ENCODE measurements around the gene DDX49. TPM values are rescaled to one million over a fixed set of nuclear protein-coding genes. Genes with fewer than 3 reads are reported as not detected.
"Not testable (repeated sequence)": the region's sequence is repeated elsewhere in the genome, so short reads cannot be mapped to it uniquely, and the experiment has no call there.

DDX49 gene
- total RNA-seq, 4 donors from 2014 or later, result 31.8 to 61.2 (median 35.5) TPM

- no peaks in the 10 kb centered on the region for H3K9me3 ChIP-seq
- 66 to 71% methylated on average over 10 to 12 of the region's 18 CpGs for WGBS, 2 donors
- DNase-seq (ENCODE audit: low spot score in 2 of 2), result no peak
- peaks cover 0 to 36% (median 9%) of the 10 kb centered on the region in 4 donors for H3K4me1 ChIP-seq
- peaks cover 0 to 55% (median 5%) of the 10 kb centered on the region in 3 donors for H3K36me3 ChIP-seq
- peak overlapping the region in 2 of 4 donors; percentile 28 to 61 for H3K27ac ChIP-seq
- H3K27me3 ChIP-seq, result peaks cover 0 to 24% of the 10 kb centered on the region in 2 donors
- no peak overlapping the region for H3K4me3 ChIP-seq
- TF ChIP-seq EP300 (IDR thresholded peaks at IDR 0.05) (no peak), POLR2A (IDR thresholded peaks at IDR 0.05) (no peak), CTCF (IDR thresholded peaks at IDR 0.05) (no peak)
Measured at GRCh38 chr19:18898607-18899408, 20.7 kb upstream of the DDX49 start.

- peaks cover 0 to 66% (median 5%) of the 10 kb centered on the region in 3 donors for H3K36me3 ChIP-seq
Measured at GRCh38 chr19:18899624-18900560, 19.6 kb upstream of the DDX49 start.

GRCh38 chr19:18900700-18901481 lies 18.6 kb upstream of the DDX49 start:
- Histone ChIP-seq H3K4me3 (no peak overlapping the region), H3K36me3 (peaks cover 0 to 76% (median 5%) of the 10 kb centered on the region in 3 donors), H3K27me3 (peaks cover 0 to 7% of the 10 kb centered on the region in 2 donors), H3K4me1 (peaks cover 0 to 17% (median 5%) of the 10 kb centered on the region in 4 donors), H3K27ac (no peak overlapping the region), H3K9me3 (no peaks in the 10 kb centered on the region)
- no peak for DNase-seq (ENCODE audit: low spot score in 2 of 2)
- WGBS, 2 donors, result 90 to 91% methylated on average over 9 to 15 of the region's 17 CpGs
- no peak for TF ChIP-seq EP300 (IDR thresholded peaks at IDR 0.05)
- no peak for TF ChIP-seq POLR2A (IDR thresholded peaks at IDR 0.05)
- no peak for TF ChIP-seq CTCF (IDR thresholded peaks at IDR 0.05)

More at GRCh38 chr19:18899624-18900560, 19.6 kb upstream of the DDX49 start:
- TF ChIP-seq CTCF (IDR thresholded peaks at IDR 0.05), result no peak
- TF ChIP-seq EP300 (IDR thresholded peaks at IDR 0.05), result no peak
- no peak for TF ChIP-seq POLR2A (IDR thresholded peaks at IDR 0.05)
- H3K4me1 ChIP-seq, result peaks cover 0 to 25% (median 8%) of the 10 kb centered on the region in 4 donors
- 88 to 90% methylated on average over 14 to 19 of the region's 20 CpGs for WGBS, 2 donors
- no peaks in the 10 kb centered on the region for H3K9me3 ChIP-seq
- no peak for DNase-seq (ENCODE audit: low spot score in 2 of 2)
- H3K27me3 ChIP-seq, result peaks cover 0 to 13% of the 10 kb centered on the region in 2 donors
- H3K4me3 ChIP-seq, result no peak overlapping the region
- H3K27ac ChIP-seq, result no peak overlapping the region

GRCh38 chr19:18901491-18901890 lies 18.0 kb upstream of the DDX49 start:
- Histone ChIP-seq H3K9me3 (no peaks in the 10 kb centered on the region), H3K36me3 (peaks cover 0 to 82% (median 8%) of the 10 kb centered on the region in 3 donors), H3K27ac (no peak overlapping the region), H3K4me3 (no peak overlapping the region), H3K27me3 (peaks cover 0 to 4% of the 10 kb centered on the region in 2 donors), H3K4me1 (peaks cover 0 to 13% (median 1%) of the 10 kb centered on the region in 4 donors)
- WGBS, 2 donors, result 91 to 96% methylated on average over 6 to 7 of the region's 7 CpGs
- TF ChIP-seq CTCF (IDR thresholded peaks at IDR 0.05) (no peak), EP300 (IDR thresholded peaks at IDR 0.05) (no peak), POLR2A (IDR thresholded peaks at IDR 0.05) (no peak)
- no peak for DNase-seq (ENCODE audit: low spot score in 2 of 2)

GRCh38 chr19:18902519-18902918 lies 17.0 kb upstream of the DDX49 start:
- not testable (repeated sequence) for H3K4me1 ChIP-seq; H3K4me3 ChIP-seq; DNase-seq (ENCODE audit: low spot score in 2 of 2); H3K9me3 ChIP-seq; H3K27me3 ChIP-seq; H3K27ac ChIP-seq
- peaks cover 0 to 92% (median 15%) of the 10 kb centered on the region in 3 donors for H3K36me3 ChIP-seq
- WGBS, 2 donors, result 96 to 98% methylated on average over 5 of the region's 5 CpGs
